IMR-90 (cell line): ENCODE results near the gene IFT25. TPM values are rescaled to one million over a fixed set of nuclear protein-coding genes. Genes with fewer than 3 reads are reported as not detected.

Experiments used
- ATAC-seq: fragments of 200-7000 bp; cut with Tn5 transposase; 2 replicates; pipeline ENCODE4 v1.9.1; 2020; ENCODE audit warnings: low read depth, mild to moderate bottlenecking, moderate library complexity
- BruUV-seq: library from RNA; stranded (reverse); fragments of 400-500 nt; replicated peaks from 2 replicates; lab custom pipeline; 2021; lab: Mats Ljungman, UMichigan
- CTCF ChIA-PET: fragments of 300-600 bp; formaldehyde crosslinking; extraction: SDS; loops from one replicate; lab custom pipeline; 2021; ENCODE audit warnings: antibody characterized with exemption; lab: Yijun Ruan, JAX
- POLR2A ChIA-PET: fragments of 300-600 bp; sonication (Branson Sonifier 250); formaldehyde crosslinking; loops from one replicate; lab custom pipeline; 2022; ENCODE audit warnings: antibody characterized with exemption; ENCODE audit not compliant: unreplicated experiment; lab: Charles Lee
- DNase-seq: peaks from one replicate; pipeline ENCODE4 v3.0.0; 2013
- H2AFZ ChIP-seq: replicated peaks from 2 replicates; pipeline ENCODE3; 2013; ENCODE audit warnings: low read length, mild to moderate bottlenecking; ENCODE audit not compliant: poor library complexity
- H2AK5ac ChIP-seq: 2 replicates; pipeline ENCODE4 v1.6.1; 2013; ENCODE audit warnings: low read depth, low read length, inconsistent platforms
- H2AK9ac ChIP-seq: replicated peaks from 2 replicates; pipeline ENCODE3; 2013; ENCODE audit warnings: mild to moderate bottlenecking, low read depth, low read length, moderate library complexity; ENCODE audit not compliant: poor library complexity
- H2BK120ac ChIP-seq: 2 replicates; pipeline ENCODE4 v1.6.1; 2013; ENCODE audit warnings: low read depth, low read length, inconsistent platforms
- H2BK15ac ChIP-seq: 3 replicates; pipeline ENCODE4 v1.6.1; 2013; ENCODE audit warnings: low read depth, low read length, inconsistent platforms
- H2BK20ac ChIP-seq: 2 replicates; pipeline ENCODE4 v1.6.1; 2013; ENCODE audit warnings: low read depth, mild to moderate bottlenecking, inconsistent platforms, low read length, moderate library complexity
- H2BK5ac ChIP-seq: 2 replicates; pipeline ENCODE4 v1.6.1; 2013; ENCODE audit warnings: mild to moderate bottlenecking, low read depth, low read length, inconsistent platforms; ENCODE audit not compliant: poor library complexity, severe bottlenecking
- H3K14ac ChIP-seq: replicated peaks from 2 replicates; pipeline ENCODE4 v1.6.1; 2013; ENCODE audit warnings: low read depth, low read length, inconsistent platforms
- H3K18ac ChIP-seq: 2 replicates; pipeline ENCODE4 v1.6.1; 2013; ENCODE audit warnings: low read depth, low read length, control low read depth
- H3K23ac ChIP-seq: 2 replicates; pipeline ENCODE4 v1.6.1; 2013; ENCODE audit warnings: low read depth, low read length, inconsistent platforms
- H3K27ac ChIP-seq: 2 replicates; pipeline ENCODE4 v1.5.1; 2013; ENCODE audit warnings: mild to moderate bottlenecking, control low read depth, low read length; ENCODE audit not compliant: insufficient read depth
- H3K27me3 ChIP-seq: 2 replicates; pipeline ENCODE4 v1.6.1; 2013; ENCODE audit warnings: low read length; ENCODE audit not compliant: control insufficient read depth, insufficient read depth
- H3K36me3 ChIP-seq: 2 replicates; pipeline ENCODE4 v1.6.1; 2013; ENCODE audit warnings: low read length, mixed read lengths; ENCODE audit not compliant: control insufficient read depth, insufficient read depth
- H3K4ac ChIP-seq: 2 replicates; pipeline ENCODE4 v1.6.1; 2013; ENCODE audit warnings: low read depth, low read length, inconsistent platforms
- H3K4me1 ChIP-seq: 2 replicates; pipeline ENCODE4 v1.6.1; 2013; ENCODE audit warnings: low read length, mixed read lengths; ENCODE audit not compliant: control insufficient read depth, insufficient read depth
- H3K4me2 ChIP-seq: 2 replicates; pipeline ENCODE4 v1.6.1; 2013; ENCODE audit warnings: low read depth, mild to moderate bottlenecking, control low read depth, low read length, moderate library complexity
- H3K4me3 ChIP-seq: 2 replicates; pipeline ENCODE4 v1.5.1; 2013; ENCODE audit warnings: low read depth, mild to moderate bottlenecking, control low read depth, low read length, moderate library complexity; ENCODE audit not compliant: insufficient read depth
- H3K56ac ChIP-seq: 2 replicates; pipeline ENCODE4 v1.6.1; 2013; ENCODE audit warnings: low read length, inconsistent platforms; ENCODE audit not compliant: insufficient read depth; ENCODE audit errors: extremely low read depth
- H3K79me1 ChIP-seq, 2 experiments: 2 replicates each; pipeline ENCODE4 v1.6.1; 2013; ENCODE audit warnings: low read length in 2 of 2, inconsistent platforms in 1 of 2, low read depth in 1 of 2
- H3K9ac ChIP-seq: 2 replicates; pipeline ENCODE4 v1.6.1; 2013; ENCODE audit warnings: low read depth, low read length, control low read depth
- H3K9me1 ChIP-seq: 2 replicates; pipeline ENCODE4 v1.6.1; 2013; ENCODE audit warnings: low read length, inconsistent platforms; ENCODE audit not compliant: insufficient read depth
- H3K9me3 ChIP-seq: 2 replicates; pipeline ENCODE4 v1.6.1; 2013; ENCODE audit warnings: low read length; ENCODE audit not compliant: control insufficient read depth, insufficient read depth
- H4K20me1 ChIP-seq: 2 replicates; pipeline ENCODE4 v1.6.1; 2013; ENCODE audit warnings: low read length, inconsistent platforms; ENCODE audit not compliant: insufficient read depth
- H4K5ac ChIP-seq: 2 replicates; pipeline ENCODE4 v1.6.1; 2013; ENCODE audit warnings: mild to moderate bottlenecking, low read depth, low read length, control low read depth
- H4K8ac ChIP-seq, 2 experiments: 2 replicates each; pipeline ENCODE4 v1.6.1; 2013; ENCODE audit warnings: low read depth in 2 of 2, low read length in 2 of 2, control low read depth in 1 of 2, inconsistent platforms in 1 of 2
- H4K91ac ChIP-seq: 2 replicates; pipeline ENCODE4 v1.6.1; 2013; ENCODE audit warnings: low read depth, low read length, inconsistent platforms; ENCODE audit not compliant: insufficient read depth
- FOS ChIP-seq: fragments of 150-350 bp; IDR thresholded peaks from 2 replicates; pipeline ENCODE4 v1.6.1; 2016; ENCODE audit warnings: low read depth, low read length
- MAFK ChIP-seq: IDR thresholded peaks from 2 replicates; pipeline ENCODE4 v1.6.1; 2012; ENCODE audit warnings: low read depth, low read length, improper control_type of control experiment
- MXI1 ChIP-seq: IDR thresholded peaks from 2 replicates; pipeline ENCODE4 v1.6.1; 2012; ENCODE audit warnings: low read depth, mild to moderate bottlenecking, low read length, moderate library complexity, borderline replicate concordance
- POLR2A ChIP-seq: IDR thresholded peaks from 2 replicates; pipeline ENCODE4 v1.6.1; 2012; ENCODE audit warnings: mild to moderate bottlenecking, low read depth, low read length
- RCOR1 ChIP-seq: IDR thresholded peaks from 2 replicates; pipeline ENCODE4 v1.6.1; 2012; ENCODE audit warnings: mild to moderate bottlenecking, low read length, improper control_type of control experiment; ENCODE audit not compliant: insufficient replicate concordance
- SMC3 ChIP-seq: fragments of 150-350 bp; IDR thresholded peaks from 2 replicates; pipeline ENCODE4 v1.6.1; 2016; ENCODE audit warnings: low read depth, mild to moderate bottlenecking, antibody characterized with exemption, low read length, moderate library complexity
- WGBS, 2 experiments: methylation state at CpG; one replicate each; pipeline versions ENCODE4 v1.1.5 to v1.1.7; 2013; ENCODE audit warnings: missing lambda C conversion rate in 2 of 2; ENCODE audit not compliant: insufficient read length in 1 of 2; ENCODE audit errors: extremely low coverage in 2 of 2; 5-methylcytosine and 5-hydroxymethylcytosine counted together
- dilution Hi-C: fragments of 300-500 bp; cut with HindIII; formaldehyde crosslinking; loops from one replicate; pipeline ENCODE4 v1.14.3; 2018; ENCODE audit warnings: low sequenced_read_pairs; ENCODE audit not compliant: unreplicated experiment
- in situ Hi-C: fragments of 300-500 bp; cut with MboI; formaldehyde crosslinking; loops from 3 replicates; pipeline ENCODE4 v1.14.3; 2019; ENCODE audit warnings: low sequenced_read_pairs, inconsistent platforms, mixed read lengths
- intact Hi-C: fragments of 100-400 bp; cut with micrococcal nuclease; formaldehyde crosslinking; loops from 2 replicates; pipeline ENCODE4 v1.10.0; 2022
- polyA plus RNA-seq, 3 experiments: library from polyadenylated mRNA; depleted of rRNA; stranded (reverse); fragments of >200 nt; gene quantifications; 2 replicates each; pipeline ENCODE4 v1.2.3, GENCODE V29; 2012; ENCODE audit warnings: low replicate concordance in 1 of 3
- total RNA-seq: library from RNA; depleted of rRNA; stranded (reverse); fragments of >200 nt; gene quantifications from 2 replicates; pipeline ENCODE4 v1.2.3, GENCODE V29; 2012
- TF ChIP-seq, protein P1 (sequence below): fragments of 150-350 bp; IDR thresholded peaks from 2 replicates; pipeline ENCODE4 v1.6.1; 2016; ENCODE audit warnings: low read depth, mild to moderate bottlenecking, low read length, moderate library complexity, borderline replicate concordance
- TF ChIP-seq, protein P2 (sequence below): conservative IDR thresholded peaks from 2 replicates; pipeline ENCODE4 v1.5.1; 2012; ENCODE audit warnings: mild to moderate bottlenecking, low read depth, low read length, improper control_type of control experiment

IFT25 gene
- total and polyA plus RNA-seq, 2 of the 4 experiments (the other 2 are of a cell fraction): 9.1 to 38.0 TPM

DNA sequence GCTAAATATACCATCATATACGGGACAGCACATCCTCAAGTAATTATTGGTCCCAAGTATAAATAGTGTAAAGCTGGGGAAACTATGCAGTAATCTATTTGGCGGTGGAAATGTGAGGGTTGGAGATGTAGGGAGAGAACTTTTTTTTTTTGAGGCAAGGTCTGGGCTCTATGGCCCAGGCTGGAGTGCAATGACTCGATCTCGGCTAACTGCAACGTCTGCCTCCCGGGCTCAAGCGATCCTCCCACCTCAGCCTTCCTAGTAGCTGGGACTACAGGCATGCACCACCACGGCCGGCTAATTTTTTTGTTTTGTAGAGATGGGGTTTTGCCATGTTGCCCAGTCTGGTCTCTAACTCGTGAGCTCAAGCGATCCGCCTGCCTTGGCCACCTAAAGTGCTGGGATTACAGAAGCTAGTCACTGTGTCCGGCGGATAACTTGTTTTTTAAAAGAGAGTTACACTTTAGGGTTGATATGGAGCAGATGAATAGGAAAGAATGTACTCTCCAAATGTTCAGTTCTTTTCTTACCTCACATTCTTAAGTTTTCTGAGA, 1.9 kb downstream of the IFT25 start:
- H2BK5ac ChIP-seq: no peak overlapping the region
- H2BK15ac ChIP-seq: no peak overlapping the region
- no peaks in the 10 kb centered on the region for H3K27me3 ChIP-seq
- H4K91ac ChIP-seq: no peak overlapping the region
- DNase-seq (no peak), ATAC-seq (no peak)
- H4K8ac ChIP-seq: no peak overlapping the region
- H3K4me2 ChIP-seq: no peak overlapping the region
- no peak overlapping the region for H3K4me3 ChIP-seq
- H3K9ac ChIP-seq: no peak overlapping the region
- H2AFZ ChIP-seq: no peak overlapping the region
- H3K27ac ChIP-seq: no peak overlapping the region
- H3K14ac ChIP-seq: no peak overlapping the region
- H3K56ac ChIP-seq: no peak overlapping the region
- ChIA-PET CTCF (interaction anchor here (1.1 kb wide), 1 partner anchor 28 kb away, joined by 3 read pairs; no protein-coding TSS in a partner anchor), POLR2A (no interaction called here)
- H2AK9ac ChIP-seq: no peak overlapping the region
- no TSS peak for BruUV-seq
- H3K36me3 ChIP-seq: no peaks in the 10 kb centered on the region
- 93% methylated on average over 3 of the region's 14 CpGs; no CpG with 5 or more reads in 1 of the 2 experiments for WGBS, 2 experiments
- no peak overlapping the region for H2BK20ac ChIP-seq
- H3K4me1 ChIP-seq: peaks cover 14% of the 10 kb centered on the region
- H3K9me3 ChIP-seq: no peaks in the 10 kb centered on the region
- H3K18ac ChIP-seq: no peak overlapping the region
- H4K20me1 ChIP-seq: peaks cover 14% of the 10 kb centered on the region; the same call in 1 of the 2 replicates
- H2BK120ac ChIP-seq: no peak overlapping the region
- H3K9me1 ChIP-seq: peaks cover 11% of the 10 kb centered on the region
- no peak overlapping the region for H3K4ac ChIP-seq
- no peak overlapping the region for H3K23ac ChIP-seq
- peaks cover 31 to 56% of the 10 kb centered on the region in 2 experiments for H3K79me1 ChIP-seq
- dilution Hi-C loops: no loop called here
- no peak overlapping the region for H2AK5ac ChIP-seq
- H4K5ac ChIP-seq: no peak overlapping the region
- intact Hi-C loops: no loop called here
- in situ Hi-C loops: no loop called here
- TF ChIP-seq POLR2A (no peak), RCOR1 (no peak), SMC3 (no peak), MAFK (no peak), MXI1 (no peak), FOS (no peak)
- TF ChIP-seq, protein P1, sequence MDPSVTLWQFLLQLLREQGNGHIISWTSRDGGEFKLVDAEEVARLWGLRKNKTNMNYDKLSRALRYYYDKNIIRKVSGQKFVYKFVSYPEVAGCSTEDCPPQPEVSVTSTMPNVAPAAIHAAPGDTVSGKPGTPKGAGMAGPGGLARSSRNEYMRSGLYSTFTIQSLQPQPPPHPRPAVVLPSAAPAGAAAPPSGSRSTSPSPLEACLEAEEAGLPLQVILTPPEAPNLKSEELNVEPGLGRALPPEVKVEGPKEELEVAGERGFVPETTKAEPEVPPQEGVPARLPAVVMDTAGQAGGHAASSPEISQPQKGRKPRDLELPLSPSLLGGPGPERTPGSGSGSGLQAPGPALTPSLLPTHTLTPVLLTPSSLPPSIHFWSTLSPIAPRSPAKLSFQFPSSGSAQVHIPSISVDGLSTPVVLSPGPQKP: no peak
- TF ChIP-seq, protein P2, sequence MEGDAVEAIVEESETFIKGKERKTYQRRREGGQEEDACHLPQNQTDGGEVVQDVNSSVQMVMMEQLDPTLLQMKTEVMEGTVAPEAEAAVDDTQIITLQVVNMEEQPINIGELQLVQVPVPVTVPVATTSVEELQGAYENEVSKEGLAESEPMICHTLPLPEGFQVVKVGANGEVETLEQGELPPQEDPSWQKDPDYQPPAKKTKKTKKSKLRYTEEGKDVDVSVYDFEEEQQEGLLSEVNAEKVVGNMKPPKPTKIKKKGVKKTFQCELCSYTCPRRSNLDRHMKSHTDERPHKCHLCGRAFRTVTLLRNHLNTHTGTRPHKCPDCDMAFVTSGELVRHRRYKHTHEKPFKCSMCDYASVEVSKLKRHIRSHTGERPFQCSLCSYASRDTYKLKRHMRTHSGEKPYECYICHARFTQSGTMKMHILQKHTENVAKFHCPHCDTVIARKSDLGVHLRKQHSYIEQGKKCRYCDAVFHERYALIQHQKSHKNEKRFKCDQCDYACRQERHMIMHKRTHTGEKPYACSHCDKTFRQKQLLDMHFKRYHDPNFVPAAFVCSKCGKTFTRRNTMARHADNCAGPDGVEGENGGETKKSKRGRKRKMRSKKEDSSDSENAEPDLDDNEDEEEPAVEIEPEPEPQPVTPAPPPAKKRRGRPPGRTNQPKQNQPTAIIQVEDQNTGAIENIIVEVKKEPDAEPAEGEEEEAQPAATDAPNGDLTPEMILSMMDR: no peak
